NB4 (cell line): ENCODE data around the gene KRT79.

Source experiments
- DNase-seq: peaks from one replicate; pipeline ENCODE4 v3.0.0; 2010; ENCODE audit warnings: low read depth
- H3K4me3 ChIP-seq: one replicate; pipeline ENCODE4 v1.5.1; 2011; ENCODE audit warnings: mild to moderate bottlenecking, low read depth, low read length, moderate library complexity
- CTCF ChIP-seq: IDR thresholded peaks from one replicate; pipeline ENCODE4 v1.5.1; 2012; ENCODE audit warnings: low read depth, low read length
- MYC ChIP-seq: IDR thresholded peaks from 2 replicates; pipeline ENCODE4 v1.6.1; 2011; ENCODE audit warnings: low read depth, low read length
- POLR2A ChIP-seq: IDR thresholded peaks from 2 replicates; pipeline ENCODE4 v1.6.1; 2011; ENCODE audit warnings: mild to moderate bottlenecking; ENCODE audit not compliant: insufficient read length; ENCODE audit errors: extremely low read depth
- TF ChIP-seq, protein P1 (sequence below): IDR thresholded peaks from 2 replicates; pipeline ENCODE4 v1.6.1; 2011; ENCODE audit warnings: low read depth, low read length

The KRT79 gene

DNA sequence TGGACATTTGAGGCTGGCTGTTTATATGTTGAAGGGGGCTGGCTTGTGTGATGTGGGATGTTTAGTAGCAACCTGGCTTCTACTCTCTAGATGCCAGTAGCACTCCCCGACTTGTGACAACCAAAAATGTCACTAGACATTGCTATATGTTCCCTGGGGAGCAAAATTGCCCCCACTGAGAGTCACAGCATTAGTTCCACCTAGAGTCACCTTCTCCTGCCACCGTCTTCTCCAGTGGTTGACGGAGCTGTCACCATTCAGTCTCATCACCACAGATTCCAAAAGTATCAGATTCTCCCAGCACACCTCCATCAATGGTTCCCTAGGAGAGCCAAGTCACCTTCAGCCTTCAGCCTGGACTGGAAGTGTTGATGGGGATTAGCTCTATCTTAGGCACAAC, 49.2 kb downstream of the KRT79 start:
- TF ChIP-seq CTCF (no peak), POLR2A (no peak), MYC (no peak)
- TF ChIP-seq, protein P1, sequence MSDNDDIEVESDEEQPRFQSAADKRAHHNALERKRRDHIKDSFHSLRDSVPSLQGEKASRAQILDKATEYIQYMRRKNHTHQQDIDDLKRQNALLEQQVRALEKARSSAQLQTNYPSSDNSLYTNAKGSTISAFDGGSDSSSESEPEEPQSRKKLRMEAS, result no peak
- no peak for DNase-seq
- no peak overlapping the region for H3K4me3 ChIP-seq

GRCh38 chr12:52783563-52784316, 50.4 kb downstream of the KRT79 start:
- H3K4me3 ChIP-seq, result no peak overlapping the region
- no peak for DNase-seq
- TF ChIP-seq CTCF (no peak), POLR2A (no peak), MYC (no peak)
- TF ChIP-seq, protein P1, result no peak

DNA sequence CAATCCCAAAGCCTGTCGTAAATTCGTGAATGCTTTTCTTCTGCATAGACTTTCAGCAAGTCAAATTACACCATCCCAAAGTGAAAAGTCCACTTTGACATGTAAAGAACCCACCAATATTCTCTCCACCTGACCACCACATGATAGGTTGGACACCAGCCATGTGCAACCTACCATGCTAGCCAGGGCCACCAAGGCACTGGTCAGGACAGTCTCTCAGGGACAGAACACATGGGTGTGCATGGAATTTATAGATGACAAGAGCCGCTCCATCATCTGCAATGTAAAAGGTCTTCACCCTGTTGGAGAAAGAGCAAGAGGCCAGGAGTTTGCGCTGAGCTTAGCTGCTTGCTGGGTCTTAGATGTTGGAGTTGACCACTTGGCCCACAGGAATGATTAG, 51.6 kb downstream of the KRT79 start:
- no peak overlapping the region for H3K4me3 ChIP-seq
- no peak for DNase-seq
- TF ChIP-seq, protein P1, result no peak
- TF ChIP-seq CTCF (no peak), MYC (no peak), POLR2A (no peak)

DNA sequence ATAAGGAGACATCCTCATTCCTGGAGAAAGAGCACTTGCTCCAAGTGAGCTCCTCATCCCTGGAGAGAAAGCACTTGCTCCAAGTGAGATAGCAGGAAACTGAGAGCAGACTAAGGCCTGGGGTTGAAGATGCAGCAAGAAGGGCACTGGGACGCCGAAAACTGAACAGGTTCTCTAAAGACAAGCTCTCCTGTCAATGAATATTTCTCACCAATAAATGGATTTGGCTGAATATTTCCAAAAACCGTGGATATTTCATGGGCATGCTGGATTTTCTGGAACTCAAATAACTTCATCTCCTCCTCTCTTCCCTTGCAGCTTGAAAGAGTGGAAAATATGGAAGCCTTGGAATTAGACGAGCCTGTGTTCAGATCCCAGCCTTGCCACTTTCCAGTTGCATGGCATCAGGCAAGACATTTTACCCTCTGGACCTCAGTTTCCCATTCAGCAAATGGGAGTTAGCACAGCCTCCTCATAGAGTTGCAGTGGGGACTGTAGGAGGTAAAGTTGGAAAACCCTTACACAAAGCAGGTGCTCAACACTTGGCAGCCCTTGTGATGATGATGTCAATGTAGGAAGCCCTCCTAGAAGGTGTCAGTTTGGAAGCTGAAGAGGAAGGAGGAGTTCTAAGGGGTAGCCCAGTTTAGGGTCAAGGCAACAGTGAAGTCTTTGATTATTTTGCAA, 52.6 kb downstream of the KRT79 start:
- TF ChIP-seq, protein P1, result no peak
- TF ChIP-seq CTCF, result no peak
- TF ChIP-seq POLR2A, result no peak
- TF ChIP-seq MYC, result no peak
- H3K4me3 ChIP-seq, result no peak overlapping the region
- DNase-seq, result no peak

DNA sequence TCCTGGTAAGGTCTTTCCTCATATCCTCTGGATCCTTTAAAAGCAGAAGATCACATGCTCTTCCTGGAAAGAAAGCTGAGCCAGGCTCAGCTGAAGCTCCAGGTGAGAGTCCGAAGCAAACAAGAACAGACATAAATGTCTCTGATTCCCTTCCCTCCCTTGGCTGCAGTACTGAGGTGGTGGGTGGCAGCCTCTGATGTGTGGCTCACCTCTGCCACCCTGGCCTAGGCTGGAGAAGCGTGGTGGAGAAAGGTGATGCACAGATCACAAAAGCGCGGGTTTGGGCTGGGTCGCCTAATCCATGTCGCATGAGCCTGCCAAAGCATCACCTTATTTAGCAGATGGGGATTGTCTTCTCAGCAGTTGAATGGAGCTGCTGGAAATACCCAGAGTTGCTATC, 54.2 kb downstream of the KRT79 start:
- no peak for DNase-seq
- no peak for TF ChIP-seq CTCF
- TF ChIP-seq, protein P1, result no peak
- no peak for TF ChIP-seq POLR2A
- no peak for TF ChIP-seq MYC
- no peak overlapping the region for H3K4me3 ChIP-seq
